Stimulated activated CD4-positive, alpha-beta T cell treated with anti-CD3 and anti-CD28 coated beads, Interleukin-4, amount 100 ng/mL, for 24 hours (primary cell): ENCODE results near the gene MIEF1.

ENCODE experiments used
- DNase-seq: peaks from one replicate; pipeline ENCODE4 v3.0.0-alpha.2; 2020

Gene MIEF1

GRCh38 chr22:39563571-39564428 is 61.7 kb downstream of the MIEF1 start:
- no peak for DNase-seq

DNA sequence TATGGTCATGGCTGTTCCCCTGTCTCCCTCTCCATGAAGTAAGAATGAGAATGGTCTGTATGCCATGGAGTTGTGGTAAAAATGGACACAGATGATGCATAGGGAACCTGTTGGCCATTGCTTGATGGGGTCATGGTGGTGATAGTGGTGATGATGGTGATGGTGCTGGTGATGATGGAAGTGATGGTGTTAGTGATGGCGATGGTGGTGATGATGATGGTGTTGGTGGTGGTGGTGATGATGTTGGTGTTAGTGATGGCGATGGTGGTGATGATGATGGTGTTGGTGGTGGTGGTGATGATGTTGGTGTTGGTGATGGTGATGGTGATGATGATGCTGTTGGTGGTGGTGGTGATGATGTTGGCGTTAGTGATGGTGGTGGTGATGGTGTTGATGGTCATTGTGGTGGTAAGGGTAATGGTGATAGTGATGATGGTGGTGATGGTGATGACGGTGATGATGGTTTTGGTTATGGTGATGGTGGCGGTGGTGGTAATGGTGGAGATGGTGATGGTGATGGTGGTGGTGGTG is 63.4 kb downstream of the MIEF1 start:
- no peak for DNase-seq

DNA sequence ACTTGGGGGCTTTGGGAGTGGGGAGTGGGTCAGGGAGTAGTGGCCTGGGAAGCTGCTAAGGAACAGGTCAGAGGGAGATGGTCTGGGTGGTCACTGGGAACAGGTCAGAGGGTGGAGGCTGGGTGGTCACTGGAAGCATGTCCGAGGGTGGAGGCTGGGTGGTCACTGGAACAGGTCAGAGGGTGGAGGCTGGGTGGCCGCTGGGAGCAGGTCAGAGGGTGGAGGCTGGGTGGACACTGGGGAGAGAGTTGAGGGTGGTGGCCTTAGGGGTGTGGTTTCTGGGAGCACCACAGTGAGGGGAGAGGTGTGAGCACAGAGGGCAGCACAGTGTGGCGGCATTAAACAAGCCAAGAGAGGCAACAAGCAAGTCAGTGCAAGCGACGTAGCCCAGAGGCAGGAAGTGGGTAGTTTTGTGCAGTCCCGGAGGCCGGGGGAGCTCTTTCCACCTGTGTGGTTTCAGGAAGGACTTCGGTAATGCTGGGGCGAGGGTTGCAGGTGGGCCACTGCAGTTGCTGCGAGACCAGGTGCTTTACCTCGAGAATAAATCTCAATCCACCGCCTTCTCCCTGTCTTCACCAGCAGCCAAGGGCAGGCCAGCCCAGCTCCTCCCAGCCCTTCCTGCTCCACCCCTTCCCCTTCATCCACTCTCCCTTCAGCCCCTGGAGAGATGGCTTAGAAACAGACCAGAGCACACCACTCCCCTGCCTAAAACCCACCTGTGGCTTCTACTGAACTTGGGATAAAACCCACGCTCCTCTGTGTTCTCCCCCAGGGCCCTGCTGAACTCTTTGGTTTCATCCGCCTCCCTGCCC is 65.3 kb downstream of the MIEF1 start:
- peak; percentile 37 for DNase-seq
